SK-N-MC (cell line): Measurements from ENCODE around the gene GNG11.
"Not testable (repeated sequence)": the region's sequence is repeated elsewhere in the genome, so short reads cannot be mapped to it uniquely, and the experiment has no call there.

Experiments
- EZH2 ChIP-seq: fragments of 200-600 bp; sonication (generic); IDR thresholded peaks from one replicate; pipeline ENCODE4 v1.6.1; 2017; ENCODE audit warnings: antibody characterized with exemption
- POLR2AphosphoS5 ChIP-seq: IDR thresholded peaks from 2 replicates; pipeline ENCODE4 v1.6.1; 2012; ENCODE audit warnings: mild to moderate bottlenecking, low read depth, low read length, borderline replicate concordance

DNA sequence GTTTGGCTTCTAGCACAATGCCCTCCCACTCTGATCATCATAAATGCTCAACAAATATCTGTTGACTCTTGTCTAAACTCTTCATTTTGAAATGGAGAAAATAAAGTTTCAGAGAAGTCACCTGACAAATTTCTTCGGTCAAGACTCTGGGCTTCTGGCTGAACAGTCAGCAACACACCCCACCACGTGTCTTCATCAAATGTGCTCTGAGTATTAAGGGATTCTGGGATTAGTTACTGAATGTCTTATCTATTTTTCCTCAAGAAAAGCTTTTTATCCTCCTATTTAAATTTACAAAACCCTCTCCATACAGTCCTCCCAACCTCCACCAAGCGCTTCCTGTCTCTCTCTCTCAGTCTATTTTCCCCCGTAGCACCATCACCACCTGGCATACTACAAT, 5.2 kb upstream of the GNG11 start:
- TF ChIP-seq POLR2AphosphoS5, EZH2: not testable (repeated sequence)
